ENCODE results near the gene TOPBP1. TPM values are rescaled to one million over a fixed set of nuclear protein-coding genes. Genes with fewer than 3 reads are reported as not detected.

The TOPBP1 gene
- total RNA-seq, 1 donor from 2014 or later = 18.1 TPM

GRCh38 chr3:133676336-133677118 is 14.8 kb upstream of the TOPBP1 start:
- Mint-ChIP-seq H3K36me3 (ENCODE audit: low read depth) (peaks cover 3% of the 10 kb centered on the region), H3K27me3 (ENCODE audit: low read depth) (peaks cover 33% of the 10 kb centered on the region), H3K9me3 (ENCODE audit: low read depth) (peaks cover 9% of the 10 kb centered on the region), H3K27ac (ENCODE audit: unreplicated experiment) (no peak overlapping the region), H3K4me1 (ENCODE audit: low read depth) (peaks cover 8% of the 10 kb centered on the region), H3K4me3 (ENCODE audit: unreplicated experiment) (no peak overlapping the region)
- no peak for TF ChIP-seq CTCF (IDR thresholded peaks at IDR 0.05)
- DNase-seq (ENCODE audit: low spot score) = no peak

- Mint-ChIP-seq H3K27ac (ENCODE audit: unreplicated experiment) (no peak overlapping the region), H3K36me3 (ENCODE audit: low read depth) (peaks cover 3% of the 10 kb centered on the region), H3K4me1 (ENCODE audit: low read depth) (peaks cover 8% of the 10 kb centered on the region), H3K4me3 (ENCODE audit: unreplicated experiment) (no peak overlapping the region), H3K27me3 (ENCODE audit: low read depth) (peaks cover 33% of the 10 kb centered on the region), H3K9me3 (ENCODE audit: low read depth) (peaks cover 9% of the 10 kb centered on the region)
- TF ChIP-seq CTCF (IDR thresholded peaks at IDR 0.05) = no peak
- DNase-seq (ENCODE audit: low spot score) = no peak
Observed at GRCh38 chr3:133675631-133676335, 14.0 kb upstream of the TOPBP1 start.

- H3K9me3 Mint-ChIP-seq (ENCODE audit: low read depth) = peaks cover 9% of the 10 kb centered on the region
- H3K36me3 Mint-ChIP-seq (ENCODE audit: low read depth) = peaks cover 3% of the 10 kb centered on the region
- H3K27me3 Mint-ChIP-seq (ENCODE audit: low read depth) = peaks cover 33% of the 10 kb centered on the region
- peak overlapping the region; percentile 49 for H3K4me3 Mint-ChIP-seq (ENCODE audit: unreplicated experiment)
- H3K27ac Mint-ChIP-seq (ENCODE audit: unreplicated experiment) = no peak overlapping the region
- DNase-seq (ENCODE audit: low spot score) = no peak
- H3K4me1 Mint-ChIP-seq (ENCODE audit: low read depth) = peaks cover 10% of the 10 kb centered on the region
- no peak for TF ChIP-seq CTCF (IDR thresholded peaks at IDR 0.05)
Observed at GRCh38 chr3:133674290-133674919, 12.7 kb upstream of the TOPBP1 start.

- Mint-ChIP-seq H3K27ac (ENCODE audit: unreplicated experiment) (no peak overlapping the region), H3K4me1 (ENCODE audit: low read depth) (peaks cover 15% of the 10 kb centered on the region), H3K9me3 (ENCODE audit: low read depth) (peaks cover 9% of the 10 kb centered on the region), H3K36me3 (ENCODE audit: low read depth) (peaks cover 3% of the 10 kb centered on the region), H3K27me3 (ENCODE audit: low read depth) (peaks cover 33% of the 10 kb centered on the region), H3K4me3 (ENCODE audit: unreplicated experiment) (peak overlapping the region; percentile 16)
- no peak for DNase-seq (ENCODE audit: low spot score)
- TF ChIP-seq CTCF (IDR thresholded peaks at IDR 0.05) = no peak
Observed at GRCh38 chr3:133673746-133674145, 12.0 kb upstream of the TOPBP1 start.

- Mint-ChIP-seq H3K36me3 (ENCODE audit: low read depth) (no peaks in the 10 kb centered on the region), H3K4me1 (ENCODE audit: low read depth) (peaks cover 23% of the 10 kb centered on the region), H3K9me3 (ENCODE audit: low read depth) (no peaks in the 10 kb centered on the region), H3K4me3 (ENCODE audit: unreplicated experiment) (no peak overlapping the region), H3K27ac (ENCODE audit: unreplicated experiment) (no peak overlapping the region), H3K27me3 (ENCODE audit: low read depth) (peaks cover 33% of the 10 kb centered on the region)
- no peak for TF ChIP-seq CTCF (IDR thresholded peaks at IDR 0.05)
- no peak for DNase-seq (ENCODE audit: low spot score)
Observed at GRCh38 chr3:133672461-133672860, 10.7 kb upstream of the TOPBP1 start.
